ENCODE measurements around the gene MTMR11. TPM values are rescaled to one million over a fixed set of nuclear protein-coding genes. Genes with fewer than 3 reads are reported as not detected.

Gene MTMR11
- total and polyA plus RNA-seq, 2 of the 13 experiments (the other 11 are each of a cell fraction or from before 2014, with no cell fraction given) = 0.49 to 2.8 TPM

DNA sequence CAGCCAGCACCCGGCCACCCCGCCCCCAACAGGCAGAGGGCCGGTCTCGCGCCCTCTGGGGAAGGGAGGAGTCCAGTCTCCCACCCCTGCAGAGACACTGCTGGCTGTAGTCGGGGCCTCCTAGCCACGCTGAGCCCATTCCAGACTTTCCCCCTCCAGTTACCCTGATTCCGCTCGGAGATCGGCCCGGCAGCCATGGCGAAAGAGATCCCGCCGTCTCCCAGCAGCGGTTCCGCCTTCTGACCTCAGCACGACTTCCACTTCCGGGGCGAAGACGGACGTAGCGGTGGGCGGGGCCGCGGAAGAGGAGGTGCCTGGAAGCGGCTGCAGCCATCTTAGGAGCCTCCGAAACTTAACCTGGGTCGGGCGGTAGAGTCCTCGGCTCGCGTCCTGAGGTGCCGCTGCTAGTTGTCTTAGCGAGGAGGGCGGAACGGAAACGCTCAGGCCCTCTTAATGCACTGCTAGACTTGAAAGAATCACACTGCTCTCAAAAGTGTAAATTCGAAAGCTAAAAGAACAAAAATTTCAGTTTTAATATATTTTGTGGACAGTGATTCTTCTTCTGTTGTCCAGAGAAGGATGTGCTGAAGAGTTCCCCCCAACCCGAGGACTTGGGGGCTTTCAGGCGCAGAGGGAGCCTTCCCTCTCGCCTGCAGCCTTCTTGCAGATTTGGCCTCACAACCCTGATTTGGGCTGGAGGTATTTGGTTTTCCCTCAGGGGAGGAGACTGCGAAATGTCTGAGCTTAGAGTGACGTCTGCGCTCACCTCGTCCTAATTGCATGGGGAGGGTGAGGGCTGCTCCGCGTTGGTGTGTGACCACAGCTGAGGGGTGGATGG, 8.9 kb downstream of the MTMR11 start, which contains the start of gene SF3B4 (continued):
- TF ChIP-seq, protein P1, sequence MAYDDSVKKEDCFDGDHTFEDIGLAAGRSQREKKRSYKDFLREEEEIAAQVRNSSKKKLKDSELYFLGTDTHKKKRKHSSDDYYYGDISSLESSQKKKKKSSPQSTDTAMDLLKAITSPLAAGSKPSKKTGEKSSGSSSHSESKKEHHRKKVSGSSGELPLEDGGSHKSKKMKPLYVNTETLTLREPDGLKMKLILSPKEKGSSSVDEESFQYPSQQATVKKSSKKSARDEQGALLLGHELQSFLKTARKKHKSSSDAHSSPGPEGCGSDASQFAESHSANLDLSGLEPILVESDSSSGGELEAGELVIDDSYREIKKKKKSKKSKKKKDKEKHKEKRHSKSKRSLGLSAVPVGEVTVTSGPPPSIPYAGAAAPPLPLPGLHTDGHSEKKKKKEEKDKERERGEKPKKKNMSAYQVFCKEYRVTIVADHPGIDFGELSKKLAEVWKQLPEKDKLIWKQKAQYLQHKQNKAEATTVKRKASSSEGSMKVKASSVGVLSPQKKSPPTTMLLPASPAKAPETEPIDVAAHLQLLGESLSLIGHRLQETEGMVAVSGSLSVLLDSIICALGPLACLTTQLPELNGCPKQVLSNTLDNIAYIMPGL (CRISPR knock-in tag; IDR thresholded peaks at IDR 0.05; ENCODE audit: borderline replicate concordance in 1 of 2, low read depth in 1 of 2) = peak; percentile 79 to 88
- TF ChIP-seq ZNF563 (CRISPR knock-in tag; IDR thresholded peaks at IDR 0.05) (0 out of 2 replicates have a peak, but pooled peaks have one; percentile 7), TEAD2 (CRISPR knock-in tag; IDR thresholded peaks at IDR 0.05) (no peak), ZNF850 (CRISPR knock-in tag; conservative IDR thresholded peaks at IDR 0.05) (0 out of 2 replicates have a peak, but pooled peaks have one; percentile 26), ZNF430 (CRISPR knock-in tag; IDR thresholded peaks at IDR 0.05) (peak; percentile 91), ATF1 (CRISPR knock-in tag; IDR thresholded peaks at IDR 0.05) (peak; percentile 92), RELA (CRISPR knock-in tag; IDR thresholded peaks at IDR 0.05) (no peak), ZFY (CRISPR knock-in tag; IDR thresholded peaks at IDR 0.05) (peak; percentile 88), HOXA9 (CRISPR knock-in tag; IDR thresholded peaks at IDR 0.05; ENCODE audit: borderline replicate concordance) (0 out of 2 replicates have a peak, but pooled peaks have one; percentile 58), SOX5 (CRISPR knock-in tag; IDR thresholded peaks at IDR 0.05; ENCODE audit: borderline replicate concordance) (no peak; the same call in 1 of the 2 replicates), ZNF780A (CRISPR knock-in tag; IDR thresholded peaks at IDR 0.05) (0 out of 2 replicates have a peak, but pooled peaks have one; percentile 36), DR1 (CRISPR knock-in tag; IDR thresholded peaks at IDR 0.05) (no peak; the same call in 1 of the 2 replicates), KMT2B (CRISPR knock-in tag; IDR thresholded peaks at IDR 0.05) (peak; percentile 92), ZNF20 (CRISPR knock-in tag; IDR thresholded peaks at IDR 0.05) (no peak), YY1 (IDR thresholded peaks at IDR 0.05; ENCODE audit: insufficient read depth, insufficient replicate concordance, low read depth, low read length) (peak; percentile 96), BORCS8-MEF2B (CRISPR knock-in tag; IDR thresholded peaks at IDR 0.05) (no peak), ZNF619 (CRISPR knock-in tag; IDR thresholded peaks at IDR 0.05) (peak; percentile 60; the same call in 1 of the 2 replicates)
- TF ChIP-seq, protein P2, sequence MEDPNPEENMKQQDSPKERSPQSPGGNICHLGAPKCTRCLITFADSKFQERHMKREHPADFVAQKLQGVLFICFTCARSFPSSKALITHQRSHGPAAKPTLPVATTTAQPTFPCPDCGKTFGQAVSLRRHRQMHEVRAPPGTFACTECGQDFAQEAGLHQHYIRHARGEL (CRISPR knock-in tag; IDR thresholded peaks at IDR 0.05) = no peak
- TF ChIP-seq, protein P3, sequence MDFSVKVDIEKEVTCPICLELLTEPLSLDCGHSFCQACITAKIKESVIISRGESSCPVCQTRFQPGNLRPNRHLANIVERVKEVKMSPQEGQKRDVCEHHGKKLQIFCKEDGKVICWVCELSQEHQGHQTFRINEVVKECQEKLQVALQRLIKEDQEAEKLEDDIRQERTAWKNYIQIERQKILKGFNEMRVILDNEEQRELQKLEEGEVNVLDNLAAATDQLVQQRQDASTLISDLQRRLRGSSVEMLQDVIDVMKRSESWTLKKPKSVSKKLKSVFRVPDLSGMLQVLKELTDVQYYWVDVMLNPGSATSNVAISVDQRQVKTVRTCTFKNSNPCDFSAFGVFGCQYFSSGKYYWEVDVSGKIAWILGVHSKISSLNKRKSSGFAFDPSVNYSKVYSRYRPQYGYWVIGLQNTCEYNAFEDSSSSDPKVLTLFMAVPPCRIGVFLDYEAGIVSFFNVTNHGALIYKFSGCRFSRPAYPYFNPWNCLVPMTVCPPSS (IDR thresholded peaks at IDR 0.05) = no peak
- TF ChIP-seq, protein P4, sequence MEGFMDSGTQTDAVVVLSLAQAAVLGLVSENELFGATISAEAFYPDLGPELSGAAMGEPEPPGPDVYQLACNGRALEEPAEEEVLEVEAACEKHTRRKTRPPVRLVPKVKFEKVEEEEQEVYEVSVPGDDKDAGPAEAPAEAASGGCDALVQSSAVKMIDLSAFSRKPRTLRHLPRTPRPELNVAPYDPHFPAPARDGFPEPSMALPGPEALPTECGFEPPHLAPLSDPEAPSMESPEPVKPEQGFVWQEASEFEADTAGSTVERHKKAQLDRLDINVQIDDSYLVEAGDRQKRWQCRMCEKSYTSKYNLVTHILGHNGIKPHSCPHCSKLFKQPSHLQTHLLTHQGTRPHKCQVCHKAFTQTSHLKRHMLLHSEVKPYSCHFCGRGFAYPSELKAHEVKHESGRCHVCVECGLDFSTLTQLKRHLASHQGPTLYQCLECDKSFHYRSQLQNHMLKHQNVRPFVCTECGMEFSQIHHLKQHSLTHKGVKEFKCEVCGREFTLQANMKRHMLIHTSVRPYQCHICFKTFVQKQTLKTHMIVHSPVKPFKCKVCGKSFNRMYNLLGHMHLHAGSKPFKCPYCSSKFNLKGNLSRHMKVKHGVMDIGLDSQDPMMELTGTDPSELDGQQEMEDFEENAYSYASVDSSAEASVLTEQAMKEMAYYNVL (CRISPR knock-in tag; IDR thresholded peaks at IDR 0.05; ENCODE audit: borderline replicate concordance) = no peak
- TF ChIP-seq, protein P5, sequence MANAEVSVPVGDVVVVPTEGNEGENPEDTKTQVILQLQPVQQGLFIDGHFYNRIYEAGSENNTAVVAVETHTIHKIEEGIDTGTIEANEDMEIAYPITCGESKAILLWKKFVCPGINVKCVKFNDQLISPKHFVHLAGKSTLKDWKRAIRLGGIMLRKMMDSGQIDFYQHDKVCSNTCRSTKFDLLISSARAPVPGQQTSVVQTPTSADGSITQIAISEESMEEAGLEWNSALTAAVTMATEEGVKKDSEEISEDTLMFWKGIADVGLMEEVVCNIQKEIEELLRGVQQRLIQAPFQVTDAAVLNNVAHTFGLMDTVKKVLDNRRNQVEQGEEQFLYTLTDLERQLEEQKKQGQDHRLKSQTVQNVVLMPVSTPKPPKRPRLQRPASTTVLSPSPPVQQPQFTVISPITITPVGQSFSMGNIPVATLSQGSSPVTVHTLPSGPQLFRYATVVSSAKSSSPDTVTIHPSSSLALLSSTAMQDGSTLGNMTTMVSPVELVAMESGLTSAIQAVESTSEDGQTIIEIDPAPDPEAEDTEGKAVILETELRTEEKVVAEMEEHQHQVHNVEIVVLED (CRISPR knock-in tag; IDR thresholded peaks at IDR 0.05; ENCODE audit: borderline replicate concordance) = peak; percentile 92
